ENCODE data around the gene NYAP2.
A peak's percentile ranks its signal among the peaks of the same experiment; 100 is the strongest.

NYAP2 gene

GRCh38 chr2:225637259-225637658 is 237.7 kb downstream of the NYAP2 start:
- DNase-seq: no peak

DNA sequence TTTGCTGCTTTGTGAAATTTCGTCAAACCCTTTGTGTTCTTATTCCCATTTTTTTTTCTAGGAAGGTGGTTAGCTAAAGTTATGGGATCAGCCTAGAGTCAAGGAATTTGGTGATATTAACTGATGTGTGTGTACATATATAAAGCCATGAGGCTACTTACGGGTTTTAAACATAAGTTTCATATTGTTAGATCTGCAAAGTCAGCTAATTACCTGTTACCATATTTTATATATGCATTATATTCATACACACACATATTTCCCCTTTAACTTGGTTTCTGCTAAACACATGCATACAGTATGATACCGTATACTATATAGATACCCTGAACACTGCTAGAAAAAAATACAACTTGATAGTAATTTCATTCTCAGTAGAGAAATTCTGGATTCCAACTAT is 241.0 kb downstream of the NYAP2 start:
- DNase-seq: no peak

DNA sequence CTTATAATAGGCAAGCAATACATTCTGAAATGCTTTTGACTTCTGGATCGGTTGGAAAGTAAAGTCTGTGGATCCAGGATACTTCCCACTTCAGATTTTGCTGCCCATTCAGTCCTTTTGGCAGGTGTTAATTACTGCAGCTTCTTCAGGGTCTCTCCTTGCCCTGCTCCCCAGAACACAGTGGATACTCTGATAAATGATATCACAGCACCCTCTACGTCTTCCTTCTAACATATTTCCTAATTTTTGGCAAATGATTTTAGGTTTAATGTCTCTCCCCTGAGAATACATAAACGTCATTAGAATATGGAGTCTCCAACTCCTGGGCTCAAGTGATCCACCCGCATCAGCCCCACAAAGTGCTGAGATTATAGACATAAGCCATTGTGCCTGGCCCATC is 249.8 kb downstream of the NYAP2 start:
- DNase-seq: no peak

GRCh38 chr2:225650041-225650440 is 250.5 kb downstream of the NYAP2 start:
- no peak for DNase-seq

DNA sequence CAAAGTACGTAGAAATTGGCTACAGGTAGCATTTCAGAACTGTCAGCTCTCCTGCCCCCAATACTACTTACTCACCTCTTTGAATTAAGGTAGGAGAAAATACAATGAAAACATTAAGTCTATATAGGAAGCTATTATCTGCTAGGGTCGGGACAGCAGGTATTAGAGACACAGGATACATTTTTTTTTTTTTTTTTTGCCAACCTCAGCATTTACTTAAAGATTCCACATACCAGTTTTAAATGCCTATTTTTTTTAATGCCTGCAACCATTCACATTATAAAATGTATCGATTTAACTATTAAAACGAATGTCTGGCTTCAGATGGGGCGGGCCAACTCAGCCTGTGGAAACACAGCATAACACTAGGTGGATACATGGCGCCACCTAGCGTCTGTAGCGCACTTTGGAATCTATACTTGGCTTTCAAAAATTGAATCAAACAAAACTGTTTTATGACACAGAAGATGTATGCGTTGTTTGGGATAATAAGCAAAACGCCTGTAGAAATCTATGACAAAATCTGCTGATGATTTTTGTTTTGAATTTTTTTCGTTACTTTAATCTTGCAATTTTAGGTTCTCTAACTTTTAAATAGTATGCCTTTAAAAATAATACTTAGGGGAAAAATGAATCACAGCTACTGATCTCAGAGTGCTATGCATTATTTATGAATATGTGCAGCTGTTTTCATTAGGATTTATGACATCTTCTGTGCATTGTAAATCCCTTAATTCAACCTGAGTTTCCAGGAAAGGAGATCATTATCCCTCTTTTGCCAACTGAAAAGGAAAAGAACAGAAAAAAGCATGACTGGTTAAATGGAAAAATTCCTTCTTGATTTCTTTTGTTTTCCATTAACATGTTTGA is 261.0 kb downstream of the NYAP2 start:
- DNase-seq: peak; percentile 79

- no peak for DNase-seq
Observed at GRCh38 chr2:225662101-225662500, 262.6 kb downstream of the NYAP2 start.

DNA sequence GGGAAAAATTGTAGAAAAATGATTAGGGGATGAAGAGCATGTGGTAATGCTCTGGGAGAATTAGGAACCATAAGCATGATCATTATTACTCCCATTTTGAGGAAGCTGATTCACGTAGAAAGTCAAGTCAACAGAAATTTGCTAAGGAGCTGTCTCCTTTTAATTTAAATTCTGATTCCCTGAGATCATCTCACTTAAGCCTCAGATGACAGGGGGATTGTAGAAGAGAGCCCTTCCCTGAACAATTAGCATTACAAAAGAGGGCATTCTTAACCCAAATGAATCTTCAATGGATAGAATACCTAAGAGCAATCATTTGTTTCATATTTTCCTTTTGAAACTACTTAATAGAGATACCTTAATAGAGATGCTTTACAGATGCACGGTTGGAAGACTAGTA is 267.9 kb downstream of the NYAP2 start:
- no peak for DNase-seq

GRCh38 chr2:225668606-225669266 is 269.2 kb downstream of the NYAP2 start:
- DNase-seq: peak; percentile 29

- no peak for DNase-seq
Observed at GRCh38 chr2:225670111-225670974, 270.8 kb downstream of the NYAP2 start.

DNA sequence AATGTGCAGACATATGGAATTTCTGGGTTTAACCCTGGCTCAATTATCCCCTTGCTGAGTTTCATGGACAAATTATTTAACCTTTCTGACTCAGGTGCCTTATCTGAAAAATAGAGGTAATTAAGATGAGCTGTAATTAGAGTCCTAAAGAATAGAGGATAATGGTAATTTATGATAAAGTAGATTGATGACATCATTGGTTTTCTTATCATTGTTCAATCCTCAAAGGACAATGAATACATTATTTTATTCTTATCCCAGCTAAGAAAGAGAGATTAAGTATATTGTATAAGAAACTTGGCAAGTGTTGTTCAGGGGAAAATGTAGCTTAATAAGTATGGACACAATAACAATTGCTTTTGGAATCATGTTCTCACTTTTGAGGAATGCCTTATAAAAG is 279.3 kb downstream of the NYAP2 start:
- DNase-seq: no peak

DNA sequence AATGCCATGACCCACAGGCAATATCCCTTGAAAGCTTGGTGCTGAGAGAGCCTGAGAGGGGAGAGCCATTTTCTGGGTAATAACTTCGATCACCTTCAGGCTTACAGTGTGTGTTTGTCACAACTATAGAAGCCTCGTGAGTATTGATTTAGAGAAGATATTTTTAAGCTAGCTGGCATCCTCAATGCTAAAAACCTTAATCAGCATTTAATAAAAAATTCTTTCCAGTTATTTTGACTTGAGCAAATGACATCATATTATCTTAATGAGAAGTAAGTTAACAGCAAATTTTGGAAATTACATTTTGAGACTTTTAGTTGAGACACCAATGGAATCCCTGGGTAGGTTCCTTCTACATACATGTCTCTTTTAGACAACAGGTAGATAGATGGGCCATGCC is 283.7 kb downstream of the NYAP2 start:
- no peak for DNase-seq

- DNase-seq: no peak
Observed at GRCh38 chr2:225690153-225690552, 290.6 kb downstream of the NYAP2 start.

- DNase-seq: no peak
Observed at GRCh38 chr2:225691711-225692110, 292.2 kb downstream of the NYAP2 start.

DNA sequence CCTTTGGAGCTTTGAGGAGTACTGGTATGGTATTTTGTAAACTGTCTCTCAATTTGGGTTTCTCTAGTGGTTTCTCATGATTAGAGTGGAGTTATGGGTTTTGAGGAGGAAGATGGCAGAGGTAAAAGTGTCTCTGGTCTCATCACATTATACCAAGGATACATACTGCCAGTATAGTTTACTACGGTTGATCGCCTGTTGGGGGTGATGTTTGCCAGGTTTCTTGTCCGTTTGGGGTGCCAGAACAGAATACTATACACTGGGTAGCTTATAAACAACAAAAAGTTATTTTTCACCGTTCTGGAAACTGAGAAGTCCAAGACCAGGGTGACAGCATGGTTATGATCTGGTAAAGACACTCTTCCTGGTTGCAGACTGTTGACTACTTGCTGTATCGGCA is 293.7 kb downstream of the NYAP2 start:
- no peak for DNase-seq

- no peak for DNase-seq
Observed at GRCh38 chr2:225694664-225695063, 295.2 kb downstream of the NYAP2 start.

GRCh38 chr2:225697936-225698335 is 298.4 kb downstream of the NYAP2 start:
- DNase-seq: no peak

Measured in NCI-H2227 treated with DMSO at 0.1 percent for 48 hours (cell line).